Activated T-helper 9 cell treated with anti-CD3 and anti-CD28 coated beads, Interleukin-2, amount 50 U/mL, for 16 hours (primary cell): Measurements from ENCODE around the gene LY6G6D.

Experiments
- DNase-seq: peaks from one replicate; pipeline ENCODE4 v3.0.0-alpha.2; 2020; ENCODE audit warnings: low read depth

LY6G6D gene

GRCh38 chr6:31764198-31764597, 49.0 kb downstream of the LY6G6D start:
- no peak for DNase-seq

- DNase-seq, result no peak
Observed at GRCh38 chr6:31765559-31765909, 50.4 kb downstream of the LY6G6D start.

- DNase-seq, result no peak
Observed at GRCh38 chr6:31765910-31766794, 51.0 kb downstream of the LY6G6D start.

- DNase-seq, result no peak
Observed at GRCh38 chr6:31767096-31767645, 52.0 kb downstream of the LY6G6D start.
